GM19328 (cell line): ENCODE measurements around the gene SLC39A11.

ENCODE experiments used
- ATAC-seq: cut with Tn5 transposase; IDR thresholded peaks from one replicate; pipeline ENCODE4 v1.9.1; 2021; ENCODE audit warnings: mild to moderate bottlenecking, moderate library complexity; ENCODE audit not compliant: unreplicated experiment

The SLC39A11 gene

GRCh38 chr17:72702136-72702735 lies 390.3 kb downstream of the SLC39A11 start:
- no peak for ATAC-seq

GRCh38 chr17:72700226-72700625 lies 392.3 kb downstream of the SLC39A11 start:
- no peak for ATAC-seq

GRCh38 chr17:72699545-72699944 lies 392.9 kb downstream of the SLC39A11 start:
- no peak for ATAC-seq

GRCh38 chr17:72697602-72698146 lies 394.8 kb downstream of the SLC39A11 start:
- ATAC-seq: no peak

- no peak for ATAC-seq
These were observed 395.8 kb downstream of the SLC39A11 start for GRCh38 chr17:72696721-72697120.

GRCh38 chr17:72696156-72696555 lies 396.3 kb downstream of the SLC39A11 start:
- no peak for ATAC-seq

- no peak for ATAC-seq
These were observed 398.5 kb downstream of the SLC39A11 start for GRCh38 chr17:72693956-72694355.

- no peak for ATAC-seq
These were observed 399.2 kb downstream of the SLC39A11 start for GRCh38 chr17:72693151-72693878.

GRCh38 chr17:72692676-72693075 lies 399.8 kb downstream of the SLC39A11 start:
- ATAC-seq: no peak

- ATAC-seq: no peak
These were observed 400.9 kb downstream of the SLC39A11 start for GRCh38 chr17:72691586-72691985.

- ATAC-seq: no peak
These were observed 401.5 kb downstream of the SLC39A11 start for GRCh38 chr17:72691017-72691416.

- no peak for ATAC-seq
These were observed 404.6 kb downstream of the SLC39A11 start for GRCh38 chr17:72687886-72688285.

GRCh38 chr17:72684405-72685020 lies 408.0 kb downstream of the SLC39A11 start:
- ATAC-seq: no peak

GRCh38 chr17:72683506-72684404 lies 408.7 kb downstream of the SLC39A11 start:
- no peak for ATAC-seq

- no peak for ATAC-seq
These were observed 409.9 kb downstream of the SLC39A11 start for GRCh38 chr17:72682605-72683004.

- ATAC-seq: no peak
These were observed 410.6 kb downstream of the SLC39A11 start for GRCh38 chr17:72681844-72682243.

- ATAC-seq: no peak
These were observed 414.6 kb downstream of the SLC39A11 start for GRCh38 chr17:72677714-72678390.

GRCh38 chr17:72677108-72677507 lies 415.4 kb downstream of the SLC39A11 start:
- ATAC-seq: no peak

- ATAC-seq: no peak
These were observed 419.8 kb downstream of the SLC39A11 start for GRCh38 chr17:72672729-72673128.

- ATAC-seq: no peak
These were observed 421.5 kb downstream of the SLC39A11 start for GRCh38 chr17:72671016-72671415.
